ENCODE data around the gene ABCA4. TPM values are rescaled to one million over a fixed set of nuclear protein-coding genes. Genes with fewer than 3 reads are reported as not detected.

Gene ABCA4
- polyA plus RNA-seq, 5 donors, result 0.73 to 1.9 (median 0.81) TPM

GRCh38 chr1:94104776-94105580 lies 16.0 kb downstream of the ABCA4 start:
- DNase-seq, result no peak

- DNase-seq, result no peak
Measured at GRCh38 chr1:94104127-94104684, 16.7 kb downstream of the ABCA4 start.

GRCh38 chr1:94103608-94104007 lies 17.3 kb downstream of the ABCA4 start:
- no peak for DNase-seq

- no peak for DNase-seq
Measured at GRCh38 chr1:94101613-94102525, 19.1 kb downstream of the ABCA4 start.

- no peak for DNase-seq
Measured at GRCh38 chr1:94100785-94101612, 19.9 kb downstream of the ABCA4 start.

GRCh38 chr1:94100129-94100784 lies 20.7 kb downstream of the ABCA4 start:
- DNase-seq, result no peak

- DNase-seq, result no peak
Measured at GRCh38 chr1:94099303-94099702, 21.6 kb downstream of the ABCA4 start.

GRCh38 chr1:94098585-94099111 lies 22.3 kb downstream of the ABCA4 start:
- DNase-seq, result no peak

GRCh38 chr1:94096797-94097549 lies 24.0 kb downstream of the ABCA4 start:
- DNase-seq, result peak; percentile 70 to 72

- no peak for DNase-seq
Measured at GRCh38 chr1:94095744-94096469, 25.0 kb downstream of the ABCA4 start.

- peak; percentile 79 to 80 for DNase-seq
Measured at GRCh38 chr1:94095112-94095637, 25.8 kb downstream of the ABCA4 start.

- DNase-seq, result peak; percentile 59 to 72
Measured at GRCh38 chr1:94094469-94095111, 26.4 kb downstream of the ABCA4 start.

GRCh38 chr1:94093996-94094395 lies 27.0 kb downstream of the ABCA4 start:
- no peak for DNase-seq

- DNase-seq, result no peak
Measured at GRCh38 chr1:94093396-94093795, 27.6 kb downstream of the ABCA4 start.

- peak; percentile 51 to 52 for DNase-seq
Measured at GRCh38 chr1:94092210-94092613, 28.7 kb downstream of the ABCA4 start.

GRCh38 chr1:94090761-94091160 lies 30.2 kb downstream of the ABCA4 start:
- no peak for DNase-seq

GRCh38 chr1:94087193-94087592 lies 33.8 kb downstream of the ABCA4 start:
- DNase-seq, result no peak

- DNase-seq, result no peak
Measured at GRCh38 chr1:94084547-94084946, 36.4 kb downstream of the ABCA4 start.
